K562 (cell line): Measurements from ENCODE around the gene TSSK2. TPM values are rescaled to one million over a fixed set of nuclear protein-coding genes. Genes with fewer than 3 reads are reported as not detected.
A peak's percentile ranks its signal among the peaks of the same experiment; 100 is the strongest.

Experiments
- ATAC-seq: fragments of 200-7000 bp; cut with Tn5 transposase; 3 replicates; pipeline ENCODE4 v1.9.1; 2020; ENCODE audit warnings: moderate library complexity
- BruUV-seq: library from RNA; stranded (reverse); fragments of 400-500 nt; replicated peaks from 2 replicates; lab custom pipeline; 2021; lab: Mats Ljungman, UMichigan
- CTCF ChIA-PET: fragments of 300-600 bp; formaldehyde crosslinking; extraction: SDS; loops from one replicate; lab custom pipeline; 2021; ENCODE audit warnings: low intra/inter-chr PET ratio; lab: Yijun Ruan, JAX
- POLR2A ChIA-PET: fragments of 300-600, 350-650 bp; sonication (Branson Sonifier 250); formaldehyde crosslinking; extraction: SDS; loops from one replicate; lab custom pipeline; 2021; ENCODE audit warnings: antibody characterized with exemption, inconsistent platforms; lab: Yijun Ruan, JAX
- DNase-seq, 4 experiments: peaks; one replicate each; pipeline versions ENCODE4 v3.0.0 to v3.0.0-alpha.2; 2011 to 2018; ENCODE audit warnings: low spot score in 3 of 4, mixed read lengths in 3 of 4; ENCODE audit errors: extremely low read depth in 1 of 4
- FAIRE-seq: peaks from 2 replicates; lab custom pipeline; 2011; peaks lifted over from hg19 to GRCh38; lab: Jason Lieb, UNC
- H2AFZ ChIP-seq: 2 replicates; pipeline ENCODE4 v1.6.0; 2011; ENCODE audit warnings: low read depth, low read length, control low read depth, inconsistent platforms
- H3K27ac ChIP-seq: fragments of 200-600 bp; 3 replicates; pipeline ENCODE4 v1.8.0; 2011; ENCODE audit warnings: low read depth, mild to moderate bottlenecking, control low read depth, inconsistent platforms, low read length, moderate library complexity, mixed read lengths; ENCODE audit errors: extremely low read depth
- H3K27me3 ChIP-seq, 2 experiments: fragments of 300-600 bp in 1 of 2; 2 replicates in 1 of 2; 3 replicates in 1 of 2; pipeline versions ENCODE4 v1.6.0 to v1.8.0; 2011; ENCODE audit warnings: inconsistent platforms in 2 of 2, low read length in 2 of 2, mild to moderate bottlenecking in 1 of 2, mixed read lengths in 1 of 2, moderate library complexity in 1 of 2; ENCODE audit not compliant: control insufficient read depth in 2 of 2, insufficient read depth in 2 of 2
- H3K36me3 ChIP-seq: fragments of 300-600 bp; 3 replicates; pipeline ENCODE4 v1.8.0; 2011; ENCODE audit warnings: mild to moderate bottlenecking, low read length, inconsistent platforms; ENCODE audit not compliant: control insufficient read depth, insufficient read depth
- H3K4me1 ChIP-seq, 2 experiments: fragments of 200-600 bp in 1 of 2; replicated peaks in 1 of 2; 2 replicates in 1 of 2; 3 replicates in 1 of 2; pipeline versions ENCODE4 v1.5.1 to v1.8.0; 2011; ENCODE audit warnings: inconsistent platforms in 2 of 2, low read length in 2 of 2, mild to moderate bottlenecking in 1 of 2, mixed read lengths in 1 of 2, moderate library complexity in 1 of 2; ENCODE audit not compliant: control insufficient read depth in 2 of 2, insufficient read depth in 2 of 2
- H3K4me2 ChIP-seq: 2 replicates; pipeline ENCODE4 v1.6.1; 2011; ENCODE audit warnings: low read length, control low read depth, inconsistent platforms, mixed read lengths; ENCODE audit not compliant: insufficient read depth
- H3K4me3 ChIP-seq: fragments of 200-600 bp; sonication (generic), shearing (Covaris generic); 2 replicates; pipeline ENCODE4 v1.5.1; 2016; ENCODE audit warnings: control low read depth, inconsistent platforms
- H3K79me2 ChIP-seq: fragments of 200-600 bp; 3 replicates; pipeline ENCODE4 v1.8.0; 2011; ENCODE audit warnings: low read length, inconsistent platforms; ENCODE audit not compliant: control insufficient read depth, insufficient read depth
- H3K9ac ChIP-seq, 2 experiments: 2 replicates each; pipeline versions ENCODE4 v1.6.0 to v1.6.1; 2011; ENCODE audit warnings: low read depth in 2 of 2, low read length in 2 of 2, control low read depth in 1 of 2, inconsistent platforms in 1 of 2, mild to moderate bottlenecking in 1 of 2, mixed read lengths in 1 of 2; ENCODE audit not compliant: insufficient read depth in 1 of 2
- H3K9me1 ChIP-seq: one replicate; pipeline ENCODE4 v1.6.0; 2011; ENCODE audit warnings: inconsistent platforms, mild to moderate bottlenecking, low read length, moderate library complexity; ENCODE audit not compliant: control insufficient read depth, insufficient read depth
- H3K9me3 ChIP-seq: replicated peaks from 2 replicates; pipeline ENCODE4 v1.5.1; 2011; ENCODE audit warnings: low read depth, low read length, inconsistent platforms; ENCODE audit not compliant: control insufficient read depth, insufficient read depth
- H4K20me1 ChIP-seq: replicated peaks from 2 replicates; pipeline ENCODE4 v1.6.1; 2011; ENCODE audit warnings: low read length, inconsistent platforms, mixed read lengths; ENCODE audit not compliant: control insufficient read depth, insufficient read depth
- DLX4 ChIP-seq: fragments of 250-450 bp; sonication (Bioruptor Pico); IDR thresholded peaks from 2 replicates; pipeline ENCODE4 v1.6.1; 2021; ENCODE audit warnings: mild to moderate bottlenecking
- E2F5 ChIP-seq: sonication (generic); formaldehyde crosslinking; IDR thresholded peaks from 2 replicates; pipeline ENCODE4 v1.8.0; 2022; ENCODE audit warnings: mild to moderate bottlenecking, missing genetic modification reagents
- HEY1 ChIP-seq: fragments of 250-450 bp; sonication (Bioruptor Pico); IDR thresholded peaks from 2 replicates; pipeline ENCODE4 v1.5.0; 2020; ENCODE audit warnings: mild to moderate bottlenecking, moderate library complexity, borderline replicate concordance
- MTA1 ChIP-seq: fragments of 450-650 bp; IDR thresholded peaks from 2 replicates; pipeline ENCODE4 v1.6.1; 2017; ENCODE audit warnings: borderline replicate concordance
- NR2C2 ChIP-seq, 2 experiments: fragments of 200-800 bp in 1 of 2; sonication (Bioruptor generic) in 1 of 2; sonication (generic) in 1 of 2; formaldehyde crosslinking in 1 of 2; IDR thresholded peaks; 2 replicates each; pipeline versions ENCODE4 v1.6.1 to v1.8.0; 2016 to 2022; ENCODE audit warnings: mild to moderate bottlenecking in 1 of 2, missing compliant biosample characterization in 1 of 2, missing genetic modification characterization in 1 of 2, missing genetic modification reagents in 1 of 2
- RBFOX2 ChIP-seq: fragments of 200-400 bp; formaldehyde crosslinking; IDR thresholded peaks from 2 replicates; pipeline ENCODE4 v1.6.1; 2017; ENCODE audit warnings: low read depth, mild to moderate bottlenecking, low read length, moderate library complexity
- SMAD4 ChIP-seq: fragments of 250-450 bp; sonication (Bioruptor Pico); conservative IDR thresholded peaks from 2 replicates; pipeline ENCODE4 v1.8.0; 2021; ENCODE audit warnings: inconsistent platforms, mild to moderate bottlenecking, moderate library complexity
- TOE1 ChIP-seq, 2 experiments: fragments of 450-650 bp in 1 of 2; sonication (generic) in 1 of 2; formaldehyde crosslinking in 1 of 2; IDR thresholded peaks; 2 replicates each; pipeline versions ENCODE4 v1.7.1 to v1.8.0; 2016 to 2022; ENCODE audit warnings: borderline replicate concordance in 2 of 2, mild to moderate bottlenecking in 2 of 2, antibody characterized with exemption in 1 of 2, inconsistent platforms in 1 of 2, low read depth in 1 of 2, missing genetic modification reagents in 1 of 2, moderate library complexity in 1 of 2
- USF2 ChIP-seq: sonication (generic); formaldehyde crosslinking; IDR thresholded peaks from 2 replicates; pipeline ENCODE4 v1.5.0; 2020; ENCODE audit warnings: missing genetic modification reagents
- WGBS: fragments of 100-300 bp; shearing (Covaris generic); methylation state at CpG from one replicate; pipeline ENCODE4 v1.1.6; 2016; ENCODE audit warnings: low coverage, mixed read lengths; ENCODE audit not compliant: insufficient coverage; ENCODE audit errors: missing lambda C conversion rate; 5-methylcytosine and 5-hydroxymethylcytosine counted together
- in situ Hi-C: fragments of 300-500 bp; cut with MboI; formaldehyde crosslinking; loops from 4 replicates; pipeline ENCODE4 v1.15.0; 2018; ENCODE audit warnings: inconsistent platforms, mixed read lengths
- intact Hi-C: fragments of 100-400 bp; cut with micrococcal nuclease; formaldehyde crosslinking; loops from 2 replicates; pipeline ENCODE4 v1.14.2; 2022
- polyA plus RNA-seq, 8 experiments: library from polyadenylated mRNA; depleted of rRNA in 4 of 8; stranded (reverse) in 5 of 8; unstranded in 3 of 8; fragments of >200 nt; fragmentation: Nextera tagmentation in 2 of 8; fragmentation: Illumina TruSeq in 1 of 8; extraction: Ambion mirVana in 2 of 8; extraction: Trizol in 1 of 8; gene quantifications; 2 replicates each; pipeline versions ENCODE4 v1.2.1 to v1.2.3, GENCODE V29; 2011 to 2014; ENCODE audit warnings: inconsistent platforms in 1 of 8, missing spikeins in 1 of 8
- total RNA-seq, 7 experiments: library from RNA; depleted of rRNA in 6 of 7; stranded (reverse); fragments of >200 nt in 6 of 7; fragmentation: Illumina TruSeq in 2 of 7; extraction: Trizol in 2 of 7; gene quantifications; 2 replicates each; pipeline versions ENCODE4 v1.2.1 to v1.2.3, GENCODE V29; 2011 to 2021; ENCODE audit warnings: low replicate concordance in 1 of 7
- TF ChIP-seq, protein P1 (sequence below), 2 experiments: fragments of 200-800 bp in 1 of 2; sonication (Bioruptor generic) in 1 of 2; sonication (generic) in 1 of 2; formaldehyde crosslinking in 1 of 2; IDR thresholded peaks in 1 of 2; conservative IDR thresholded peaks in 1 of 2; 2 replicates each; pipeline versions ENCODE4 v1.5.0 to v1.6.1; 2016 to 2020; ENCODE audit warnings: missing compliant biosample characterization in 1 of 2, missing genetic modification characterization in 1 of 2, missing genetic modification reagents in 1 of 2

TSSK2 gene
- total and polyA plus RNA-seq, 9 of the 15 experiments (the other 6 are each of a cell fraction or from before 2014, with no cell fraction given): 0.04 TPM; not detected in 8

DNA sequence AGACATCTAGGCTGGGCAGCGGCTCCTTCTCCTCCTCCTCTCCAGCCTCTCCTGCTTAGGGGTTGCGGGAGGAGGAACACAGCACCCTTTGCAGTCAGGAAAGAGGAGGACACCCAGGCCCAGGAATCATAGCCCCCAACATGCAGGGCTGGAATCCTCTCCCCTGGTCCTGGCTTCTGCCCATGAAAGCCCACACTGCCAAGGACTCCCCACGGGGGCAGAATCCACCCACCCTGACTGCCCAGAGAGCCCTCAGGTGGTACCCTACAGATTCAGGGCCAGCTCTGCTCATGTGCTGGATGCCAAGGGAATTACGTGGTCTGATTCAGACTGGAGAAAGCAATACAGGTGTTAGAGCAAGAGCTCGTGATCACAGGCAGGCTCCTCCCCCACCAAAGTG, 8.9 kb downstream of the TSSK2 start (continued):
- TF ChIP-seq, protein P1, sequence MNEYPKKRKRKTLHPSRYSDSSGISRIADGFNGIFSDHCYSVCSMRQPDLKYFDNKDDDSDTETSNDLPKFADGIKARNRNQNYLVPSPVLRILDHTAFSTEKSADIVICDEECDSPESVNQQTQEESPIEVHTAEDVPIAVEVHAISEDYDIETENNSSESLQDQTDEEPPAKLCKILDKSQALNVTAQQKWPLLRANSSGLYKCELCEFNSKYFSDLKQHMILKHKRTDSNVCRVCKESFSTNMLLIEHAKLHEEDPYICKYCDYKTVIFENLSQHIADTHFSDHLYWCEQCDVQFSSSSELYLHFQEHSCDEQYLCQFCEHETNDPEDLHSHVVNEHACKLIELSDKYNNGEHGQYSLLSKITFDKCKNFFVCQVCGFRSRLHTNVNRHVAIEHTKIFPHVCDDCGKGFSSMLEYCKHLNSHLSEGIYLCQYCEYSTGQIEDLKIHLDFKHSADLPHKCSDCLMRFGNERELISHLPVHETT (CRISPR knock-in tag; conservative IDR thresholded peaks at IDR 0.05 in 1 of 2, IDR thresholded peaks at IDR 0.05 in 1 of 2): 0 out of 4 replicates have a peak, but pooled peaks of 1 of the 2 experiments have one; percentile 17
- TF ChIP-seq, all 486 proteins: peak for 4

DNA sequence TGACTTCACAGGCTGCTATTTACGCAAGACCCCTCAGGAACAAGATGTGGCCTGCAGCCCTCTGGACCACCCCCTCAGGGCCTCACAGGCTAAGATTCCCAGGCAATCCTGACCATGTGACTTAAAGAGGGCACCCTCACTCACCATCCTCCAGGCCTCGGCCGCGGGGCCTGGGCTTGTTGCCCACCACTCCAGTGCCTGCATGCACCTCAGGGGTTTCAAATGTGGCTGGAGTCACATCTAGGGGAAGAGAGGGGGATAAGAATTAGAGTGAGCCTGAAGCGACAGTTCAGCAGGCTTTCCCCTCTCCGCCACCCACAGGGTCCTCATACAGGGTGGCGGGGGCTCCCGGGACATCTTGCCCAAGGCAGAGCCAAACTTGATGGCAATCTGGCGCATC, 11.3 kb downstream of the TSSK2 start:
- H3K36me3 ChIP-seq: peaks cover 55% of the 10 kb centered on the region
- in situ Hi-C loops: no loop called here
- peaks cover 8% of the 10 kb centered on the region for H3K9me1 ChIP-seq
- ATAC-seq (no peak), FAIRE-seq (no peak), DNase-seq (no peak)
- H4K20me1 ChIP-seq: 0 out of 2 replicates have a peak, but pooled peaks cover under 1% of the 10 kb centered on the region
- peaks cover 2 to 10% of the 10 kb centered on the region in 2 experiments; a peak in 3 of 5 replicates for H3K27me3 ChIP-seq
- ChIA-PET POLR2A (interaction anchor here (0.6 to 6.1 kb wide), 4 partner anchors 14 to 1352 kb away, joined by 3 to 54 read pairs (median 4); no protein-coding TSS in a partner anchor), CTCF (no interaction called here)
- TF ChIP-seq MTA1 (no peak), E2F5 (0 out of 2 replicates have a peak, but pooled peaks have one; percentile 46), TOE1 (IDR thresholded peaks at IDR 0.05; ENCODE audit: borderline replicate concordance) (no peak), TOE1 (CRISPR knock-in tag; IDR thresholded peaks at IDR 0.05; ENCODE audit: borderline replicate concordance, low read depth) (0 out of 2 replicates have a peak, but pooled peaks have one; percentile 26), DLX4 (no peak), HEY1 (CRISPR knock-in tag) (no peak), USF2 (CRISPR knock-in tag) (0 out of 2 replicates have a peak, but pooled peaks have one; percentile 1), SMAD4 (CRISPR knock-in tag) (no peak), NR2C2 (CRISPR knock-in tag; IDR thresholded peaks at IDR 0.05) (0 out of 2 replicates have a peak, but pooled peaks have one; percentile 78), NR2C2 (tag; IDR thresholded peaks at IDR 0.05) (no peak), RBFOX2 (0 out of 2 replicates have a peak, but pooled peaks have one; percentile 27)
- H3K4me1 ChIP-seq: peaks cover 4 to 22% of the 10 kb centered on the region in 2 experiments; a peak in 4 of 5 replicates
- H3K9me3 ChIP-seq: no peaks in the 10 kb centered on the region
- H3K4me3 ChIP-seq: no peak overlapping the region
- no peak overlapping the region for H2AFZ ChIP-seq
- H3K9ac ChIP-seq: peak overlapping the region in 1 of 2 experiments; percentile 3; a peak in 2 of 4 replicates
- intact Hi-C loops: no loop called here
- no peak overlapping the region for H3K27ac ChIP-seq
- WGBS: 94% methylated on average over 9 of the region's 9 CpGs
- H3K4me2 ChIP-seq: no peak overlapping the region
- BruUV-seq: no TSS peak
- H3K79me2 ChIP-seq: peaks cover 15% of the 10 kb centered on the region
